K562 (cell line): Measurements from ENCODE around the gene B3GALNT2. TPM values are rescaled to one million over a fixed set of nuclear protein-coding genes. Genes with fewer than 3 reads are reported as not detected.

Experiments
- ATF1 ChIP-seq, 2 experiments: fragments of 450-650 bp in 1 of 2; IDR thresholded peaks; 2 replicates each; pipeline ENCODE4 v1.6.1; 2016; ENCODE audit warnings: missing compliant biosample characterization in 1 of 2, missing genetic modification characterization in 1 of 2
- ESRRB ChIP-seq: fragments of 250-450 bp; sonication (Bioruptor Pico); IDR thresholded peaks from 2 replicates; pipeline ENCODE4 v1.5.0; 2020; ENCODE audit warnings: mild to moderate bottlenecking, moderate library complexity, borderline replicate concordance
- MCM2 ChIP-seq: fragments of 450-650 bp; IDR thresholded peaks from 2 replicates; pipeline ENCODE4 v1.6.1; 2017; ENCODE audit warnings: low read depth, mild to moderate bottlenecking
- MYC ChIP-seq, 2 experiments: fragments of 250-450 bp in 1 of 2; sonication (Bioruptor Pico) in 1 of 2; IDR thresholded peaks; 2 replicates each; pipeline versions ENCODE4 v1.5.1 to v1.6.1; 2012 to 2021; ENCODE audit warnings: low read depth in 2 of 2, borderline replicate concordance in 1 of 2, improper control_type of control experiment in 1 of 2, low read length in 1 of 2, mild to moderate bottlenecking in 1 of 2, moderate library complexity in 1 of 2
- NBN ChIP-seq: fragments of 450-650 bp; IDR thresholded peaks from 2 replicates; pipeline ENCODE4 v1.6.1; 2016; ENCODE audit warnings: low read depth, mild to moderate bottlenecking
- NFE2L1 ChIP-seq: fragments of 450-650 bp; IDR thresholded peaks from 2 replicates; pipeline ENCODE4 v1.6.1; 2016; ENCODE audit warnings: missing genetic modification characterization, low read depth, mild to moderate bottlenecking, missing compliant biosample characterization, moderate library complexity, borderline replicate concordance
- NR3C1 ChIP-seq: sonication (generic); formaldehyde crosslinking; IDR thresholded peaks from 2 replicates; pipeline ENCODE4 v1.8.1; 2022; ENCODE audit warnings: missing genetic modification reagents
- NRF1 ChIP-seq, 2 experiments: fragments of 450-650 bp; IDR thresholded peaks in 1 of 2; conservative IDR thresholded peaks in 1 of 2; 2 replicates each; pipeline ENCODE4 v1.6.1; 2014; ENCODE audit warnings: mild to moderate bottlenecking in 2 of 2
- TSC22D4 ChIP-seq: fragments of 450-650 bp; IDR thresholded peaks from 2 replicates; pipeline ENCODE4 v1.6.1; 2016; ENCODE audit warnings: missing genetic modification characterization, missing biosample characterization, control low read depth
- ZNF121 ChIP-seq: sonication (generic); formaldehyde crosslinking; conservative IDR thresholded peaks from 2 replicates; pipeline ENCODE4 v1.8.0; 2022; ENCODE audit warnings: missing genetic modification reagents
- ZNF134 ChIP-seq: fragments of 250-450 bp; sonication (Bioruptor Pico); conservative IDR thresholded peaks from 2 replicates; pipeline ENCODE4 v1.4.0; 2020
- polyA plus RNA-seq, 8 experiments: library from polyadenylated mRNA; depleted of rRNA in 4 of 8; stranded (reverse) in 5 of 8; unstranded in 3 of 8; fragments of >200 nt; fragmentation: Nextera tagmentation in 2 of 8; fragmentation: Illumina TruSeq in 1 of 8; extraction: Ambion mirVana in 2 of 8; extraction: Trizol in 1 of 8; gene quantifications; 2 replicates each; pipeline versions ENCODE4 v1.2.1 to v1.2.3, GENCODE V29; 2011 to 2014; ENCODE audit warnings: inconsistent platforms in 1 of 8, missing spikeins in 1 of 8
- total RNA-seq, 7 experiments: library from RNA; depleted of rRNA in 6 of 7; stranded (reverse); fragments of >200 nt in 6 of 7; fragmentation: Illumina TruSeq in 2 of 7; extraction: Trizol in 2 of 7; gene quantifications; 2 replicates each; pipeline versions ENCODE4 v1.2.1 to v1.2.3, GENCODE V29; 2011 to 2021; ENCODE audit warnings: low replicate concordance in 1 of 7
- TF ChIP-seq, protein P1 (sequence below): sonication (generic); formaldehyde crosslinking; IDR thresholded peaks from 2 replicates; pipeline ENCODE4 v1.8.1; 2023; ENCODE audit warnings: mild to moderate bottlenecking, missing genetic modification reagents
- TF ChIP-seq, protein P2 (sequence below): IDR thresholded peaks from 2 replicates; pipeline ENCODE4 v1.6.1; 2011; ENCODE audit warnings: borderline replicate concordance, low read depth, mild to moderate bottlenecking, moderate library complexity, low read length; ENCODE audit not compliant: insufficient read depth, poor library complexity, severe bottlenecking
- TF ChIP-seq, protein P3 (sequence below): sonication (generic); IDR thresholded peaks from 2 replicates; pipeline ENCODE4 v1.6.1; 2016
- TF ChIP-seq, protein P4 (sequence below): fragments of 250-450 bp; sonication (Bioruptor Pico); IDR thresholded peaks from 2 replicates; pipeline ENCODE4 v1.4.0; 2020
- TF ChIP-seq, protein P5 (sequence below): sonication (generic); formaldehyde crosslinking; IDR thresholded peaks from 2 replicates; pipeline ENCODE4 v1.8.0; 2023; ENCODE audit warnings: mild to moderate bottlenecking, missing genetic modification reagents

B3GALNT2 gene
- total and polyA plus RNA-seq, 9 of the 15 experiments (the other 6 are each of a cell fraction or from before 2014, with no cell fraction given) = 2.0 to 31.7 (median 22.9) TPM

DNA sequence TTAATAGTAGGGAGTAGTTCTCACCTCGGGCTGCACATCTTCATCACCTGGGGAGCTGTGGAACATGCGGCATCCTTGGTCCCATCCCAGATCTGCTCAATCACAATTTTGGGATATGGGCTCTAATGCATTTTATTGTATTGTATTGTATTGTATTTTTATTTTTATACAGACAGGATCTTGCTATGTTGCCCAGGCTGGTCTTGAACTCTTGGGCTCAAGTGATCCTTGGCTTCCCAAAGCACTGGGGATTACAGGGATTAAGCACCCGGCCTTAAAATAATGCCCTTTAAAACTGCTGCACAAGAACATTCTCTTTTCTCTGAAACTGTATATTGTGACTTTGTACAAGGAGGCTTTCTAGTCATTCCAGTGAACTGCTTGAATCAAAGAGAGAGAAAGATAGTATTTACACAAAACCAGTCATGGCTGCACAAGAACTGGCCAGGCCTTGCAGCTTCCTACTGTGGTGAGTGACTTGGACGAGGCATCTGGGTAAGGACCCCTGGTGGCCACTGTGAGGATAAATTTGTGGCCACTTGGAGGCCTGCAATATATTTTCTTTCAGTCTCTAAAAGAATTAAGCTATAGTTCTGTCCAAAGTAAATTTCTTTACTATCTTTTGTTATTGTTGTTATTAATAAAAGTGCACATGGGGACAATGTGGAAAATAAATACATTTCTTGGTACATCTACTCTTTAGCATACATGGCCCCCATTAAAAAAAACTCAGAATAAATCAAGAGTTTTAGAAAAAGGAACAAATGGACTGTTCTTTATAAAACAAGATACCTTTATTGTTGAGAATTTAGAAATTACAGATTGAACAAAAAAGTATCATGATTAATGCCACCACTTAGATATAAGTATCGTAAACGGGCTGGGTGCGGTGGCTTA, 89.0 kb downstream of the B3GALNT2 start (continued):
- TF ChIP-seq, protein P1, sequence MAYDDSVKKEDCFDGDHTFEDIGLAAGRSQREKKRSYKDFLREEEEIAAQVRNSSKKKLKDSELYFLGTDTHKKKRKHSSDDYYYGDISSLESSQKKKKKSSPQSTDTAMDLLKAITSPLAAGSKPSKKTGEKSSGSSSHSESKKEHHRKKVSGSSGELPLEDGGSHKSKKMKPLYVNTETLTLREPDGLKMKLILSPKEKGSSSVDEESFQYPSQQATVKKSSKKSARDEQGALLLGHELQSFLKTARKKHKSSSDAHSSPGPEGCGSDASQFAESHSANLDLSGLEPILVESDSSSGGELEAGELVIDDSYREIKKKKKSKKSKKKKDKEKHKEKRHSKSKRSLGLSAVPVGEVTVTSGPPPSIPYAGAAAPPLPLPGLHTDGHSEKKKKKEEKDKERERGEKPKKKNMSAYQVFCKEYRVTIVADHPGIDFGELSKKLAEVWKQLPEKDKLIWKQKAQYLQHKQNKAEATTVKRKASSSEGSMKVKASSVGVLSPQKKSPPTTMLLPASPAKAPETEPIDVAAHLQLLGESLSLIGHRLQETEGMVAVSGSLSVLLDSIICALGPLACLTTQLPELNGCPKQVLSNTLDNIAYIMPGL (CRISPR knock-in tag) = no peak
- TF ChIP-seq ESRRB (no peak), NR3C1 (CRISPR knock-in tag) (no peak), NRF1 (conservative IDR thresholded peaks at IDR 0.05 in 1 of 2, IDR thresholded peaks at IDR 0.05 in 1 of 2) (no peak), NBN (no peak), ATF1 (CRISPR knock-in tag; IDR thresholded peaks at IDR 0.05) (no peak), ATF1 (tag; IDR thresholded peaks at IDR 0.05) (no peak), TSC22D4 (tag) (no peak), MCM2 (no peak), ZNF134 (CRISPR knock-in tag) (no peak), MYC (IDR thresholded peaks at IDR 0.05; ENCODE audit: low read depth, low read length) (peak; percentile 36; the same call in 1 of the 2 replicates), MYC (CRISPR knock-in tag; IDR thresholded peaks at IDR 0.05; ENCODE audit: borderline replicate concordance, low read depth) (no peak), ZNF121 (CRISPR knock-in tag) (0 out of 2 replicates have a peak, but pooled peaks have one; percentile 14), NFE2L1 (tag) (no peak)
- TF ChIP-seq, protein P2, sequence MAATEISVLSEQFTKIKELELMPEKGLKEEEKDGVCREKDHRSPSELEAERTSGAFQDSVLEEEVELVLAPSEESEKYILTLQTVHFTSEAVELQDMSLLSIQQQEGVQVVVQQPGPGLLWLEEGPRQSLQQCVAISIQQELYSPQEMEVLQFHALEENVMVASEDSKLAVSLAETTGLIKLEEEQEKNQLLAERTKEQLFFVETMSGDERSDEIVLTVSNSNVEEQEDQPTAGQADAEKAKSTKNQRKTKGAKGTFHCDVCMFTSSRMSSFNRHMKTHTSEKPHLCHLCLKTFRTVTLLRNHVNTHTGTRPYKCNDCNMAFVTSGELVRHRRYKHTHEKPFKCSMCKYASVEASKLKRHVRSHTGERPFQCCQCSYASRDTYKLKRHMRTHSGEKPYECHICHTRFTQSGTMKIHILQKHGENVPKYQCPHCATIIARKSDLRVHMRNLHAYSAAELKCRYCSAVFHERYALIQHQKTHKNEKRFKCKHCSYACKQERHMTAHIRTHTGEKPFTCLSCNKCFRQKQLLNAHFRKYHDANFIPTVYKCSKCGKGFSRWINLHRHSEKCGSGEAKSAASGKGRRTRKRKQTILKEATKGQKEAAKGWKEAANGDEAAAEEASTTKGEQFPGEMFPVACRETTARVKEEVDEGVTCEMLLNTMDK = no peak
- TF ChIP-seq, protein P3, sequence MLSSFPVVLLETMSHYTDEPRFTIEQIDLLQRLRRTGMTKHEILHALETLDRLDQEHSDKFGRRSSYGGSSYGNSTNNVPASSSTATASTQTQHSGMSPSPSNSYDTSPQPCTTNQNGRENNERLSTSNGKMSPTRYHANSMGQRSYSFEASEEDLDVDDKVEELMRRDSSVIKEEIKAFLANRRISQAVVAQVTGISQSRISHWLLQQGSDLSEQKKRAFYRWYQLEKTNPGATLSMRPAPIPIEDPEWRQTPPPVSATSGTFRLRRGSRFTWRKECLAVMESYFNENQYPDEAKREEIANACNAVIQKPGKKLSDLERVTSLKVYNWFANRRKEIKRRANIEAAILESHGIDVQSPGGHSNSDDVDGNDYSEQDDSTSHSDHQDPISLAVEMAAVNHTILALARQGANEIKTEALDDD = 0 out of 2 replicates have a peak, but pooled peaks have one; percentile 50
- TF ChIP-seq, protein P4, sequence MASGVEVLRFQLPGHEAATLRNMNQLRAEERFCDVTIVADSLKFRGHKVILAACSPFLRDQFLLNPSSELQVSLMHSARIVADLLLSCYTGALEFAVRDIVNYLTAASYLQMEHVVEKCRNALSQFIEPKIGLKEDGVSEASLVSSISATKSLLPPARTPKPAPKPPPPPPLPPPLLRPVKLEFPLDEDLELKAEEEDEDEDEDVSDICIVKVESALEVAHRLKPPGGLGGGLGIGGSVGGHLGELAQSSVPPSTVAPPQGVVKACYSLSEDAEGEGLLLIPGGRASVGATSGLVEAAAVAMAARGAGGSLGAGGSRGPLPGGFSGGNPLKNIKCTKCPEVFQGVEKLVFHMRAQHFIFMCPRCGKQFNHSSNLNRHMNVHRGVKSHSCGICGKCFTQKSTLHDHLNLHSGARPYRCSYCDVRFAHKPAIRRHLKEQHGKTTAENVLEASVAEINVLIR = no peak
- TF ChIP-seq, protein P5, sequence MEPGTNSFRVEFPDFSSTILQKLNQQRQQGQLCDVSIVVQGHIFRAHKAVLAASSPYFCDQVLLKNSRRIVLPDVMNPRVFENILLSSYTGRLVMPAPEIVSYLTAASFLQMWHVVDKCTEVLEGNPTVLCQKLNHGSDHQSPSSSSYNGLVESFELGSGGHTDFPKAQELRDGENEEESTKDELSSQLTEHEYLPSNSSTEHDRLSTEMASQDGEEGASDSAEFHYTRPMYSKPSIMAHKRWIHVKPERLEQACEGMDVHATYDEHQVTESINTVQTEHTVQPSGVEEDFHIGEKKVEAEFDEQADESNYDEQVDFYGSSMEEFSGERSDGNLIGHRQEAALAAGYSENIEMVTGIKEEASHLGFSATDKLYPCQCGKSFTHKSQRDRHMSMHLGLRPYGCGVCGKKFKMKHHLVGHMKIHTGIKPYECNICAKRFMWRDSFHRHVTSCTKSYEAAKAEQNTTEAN = no peak
